GM12872 (cell line): ENCODE data around the gene SREK1IP1.

Source experiments
- CTCF ChIP-seq: IDR thresholded peaks from 3 replicates; pipeline ENCODE4 v1.5.1; 2011; ENCODE audit warnings: low read depth, mild to moderate bottlenecking, low read length, moderate library complexity; ENCODE audit not compliant: insufficient read depth

Gene SREK1IP1

GRCh38 chr5:64768358-64769312, at the start of gene SREK1IP1, which contains the start of gene CWC27:
Gene SREK1IP1, minus strand, starts transcription at chr5:64768691. Its CDS starts 174 bp downstream, at chr5:64768517.
Gene CWC27, plus strand, starts transcription at chr5:64768930. Its CDS starts 217 bp downstream, at chr5:64769147.
- 0 out of 3 replicates have a peak, but pooled peaks have one; percentile 12 for TF ChIP-seq CTCF

GRCh38 chr5:64818245-64818644, 49.8 kb upstream of the SREK1IP1 start:
- no peak for TF ChIP-seq CTCF

GRCh38 chr5:64814073-64814472, 45.6 kb upstream of the SREK1IP1 start:
- TF ChIP-seq CTCF: no peak

- peak; percentile 54 for TF ChIP-seq CTCF
Measured at GRCh38 chr5:64811050-64811640, 42.7 kb upstream of the SREK1IP1 start.

- TF ChIP-seq CTCF: no peak
Measured at GRCh38 chr5:64807520-64807919, 39.0 kb upstream of the SREK1IP1 start.

GRCh38 chr5:64806537-64806936, 38.0 kb upstream of the SREK1IP1 start:
- TF ChIP-seq CTCF: no peak

GRCh38 chr5:64800926-64801325, 32.4 kb upstream of the SREK1IP1 start:
- no peak for TF ChIP-seq CTCF
